Endothelial cell of umbilical vein (primary cell): ENCODE measurements around the gene RFC2. TPM values are rescaled to one million over a fixed set of nuclear protein-coding genes. Genes with fewer than 3 reads are reported as not detected.
A peak's percentile ranks its signal among the peaks of the same experiment; 100 is the strongest.

Experiments
- Bru-seq: library from RNA; stranded (reverse); fragments of 400-500 nt; gene quantifications from one replicate; lab custom pipeline; 2021; lab: Mats Ljungman, UMichigan
- BruChase-seq, 2 experiments: library from RNA; stranded (reverse); fragments of 400-500 nt; gene quantifications; one replicate each; lab custom pipeline; 2021; lab: Mats Ljungman, UMichigan
- BruUV-seq: library from RNA; stranded (reverse); fragments of 400-500 nt; replicated peaks from 2 replicates; lab custom pipeline; 2021; lab: Mats Ljungman, UMichigan
- CTCF ChIA-PET: fragments of 300-600, 350-600 bp; sonication (Branson Sonifier 250); formaldehyde crosslinking; loops from one replicate; lab custom pipeline; 2021; ENCODE audit warnings: antibody characterized with exemption, inconsistent platforms; lab: Charles Lee
- POLR2A ChIA-PET: fragments of 300-600, 350-600 bp; sonication (Branson Sonifier 250); formaldehyde crosslinking; loops from one replicate; lab custom pipeline; 2021; ENCODE audit warnings: antibody characterized with exemption, inconsistent platforms; lab: Charles Lee
- DNase-seq: peaks from one replicate; pipeline ENCODE4 v3.0.0-alpha.2; 2011; ENCODE audit warnings: low read depth, low spot score
- FAIRE-seq: peaks from 2 replicates; lab custom pipeline; 2011; peaks lifted over from hg19 to GRCh38; lab: Jason Lieb, UNC
- H2AFZ ChIP-seq: 2 replicates; pipeline ENCODE4 v1.6.0; 2012; ENCODE audit warnings: low read depth, low read length, control low read depth, inconsistent platforms
- H3K27ac ChIP-seq: 2 replicates; pipeline ENCODE4 v1.5.1; 2011; ENCODE audit warnings: low read depth, mild to moderate bottlenecking, control low read depth, low read length, moderate library complexity; ENCODE audit not compliant: insufficient read depth
- H3K27me3 ChIP-seq, 2 experiments: 2 replicates each; pipeline versions ENCODE4 v1.6.0 to v1.6.1; 2011; ENCODE audit warnings: low read length in 2 of 2, mixed read lengths in 1 of 2; ENCODE audit not compliant: control insufficient read depth in 2 of 2, insufficient read depth in 2 of 2
- H3K36me3 ChIP-seq, 2 experiments: 2 replicates in 1 of 2; 3 replicates in 1 of 2; pipeline ENCODE4 v1.5.1; 2011; ENCODE audit warnings: low read length in 2 of 2, mild to moderate bottlenecking in 1 of 2, moderate library complexity in 1 of 2; ENCODE audit not compliant: control insufficient read depth in 2 of 2, insufficient read depth in 2 of 2; ENCODE audit errors: extremely low read depth in 1 of 2
- H3K4me1 ChIP-seq: 3 replicates; pipeline ENCODE4 v1.5.1; 2011; ENCODE audit warnings: mild to moderate bottlenecking, low read length; ENCODE audit not compliant: control insufficient read depth, insufficient read depth; ENCODE audit errors: extremely low read depth
- H3K4me2 ChIP-seq: 2 replicates; pipeline ENCODE4 v1.6.1; 2011; ENCODE audit warnings: low read length, control low read depth, mixed read lengths; ENCODE audit not compliant: insufficient read depth
- H3K4me3 ChIP-seq, 3 experiments: fragments of 200-600 bp in 1 of 3; sonication (generic), shearing (Covaris generic) in 1 of 3; replicated peaks in 1 of 3; 2 replicates each; pipeline ENCODE4 v1.5.1; 2011 to 2016; ENCODE audit warnings: control low read depth in 3 of 3, low read length in 3 of 3, mild to moderate bottlenecking in 2 of 3, inconsistent platforms in 1 of 3, low read depth in 1 of 3, moderate library complexity in 1 of 3; ENCODE audit not compliant: insufficient read depth in 1 of 3
- H3K79me2 ChIP-seq: 2 replicates; pipeline ENCODE4 v1.6.0; 2012; ENCODE audit warnings: low read length, inconsistent platforms; ENCODE audit not compliant: control insufficient read depth, insufficient read depth
- H3K9ac ChIP-seq: replicated peaks from 2 replicates; pipeline ENCODE3; 2011; ENCODE audit warnings: low read length, control low read depth; ENCODE audit not compliant: insufficient read depth; ENCODE audit errors: extremely low read depth
- H3K9me1 ChIP-seq: replicated peaks from 3 replicates; pipeline ENCODE4 v1.6.0; 2011; ENCODE audit warnings: mild to moderate bottlenecking, low read length; ENCODE audit not compliant: control insufficient read depth, insufficient read depth; ENCODE audit errors: extremely low read depth
- H3K9me3 ChIP-seq: replicated peaks from 2 replicates; pipeline ENCODE4 v1.5.1; 2012; ENCODE audit warnings: low read length, inconsistent platforms; ENCODE audit not compliant: control insufficient read depth, insufficient read depth
- H4K20me1 ChIP-seq: replicated peaks from 2 replicates; pipeline ENCODE3; 2011; ENCODE audit warnings: mild to moderate bottlenecking, low read length; ENCODE audit not compliant: control insufficient read depth, insufficient read depth; ENCODE audit errors: extremely low read depth
- EZH2 ChIP-seq: IDR thresholded peaks from 2 replicates; pipeline ENCODE4 v1.6.1; 2012; ENCODE audit warnings: borderline replicate concordance, low read depth, mild to moderate bottlenecking, moderate library complexity, low read length, inconsistent platforms; ENCODE audit not compliant: severe bottlenecking
- POLR2A ChIP-seq: IDR thresholded peaks from 2 replicates; pipeline ENCODE4 v1.6.1; 2012; ENCODE audit warnings: low read depth, mild to moderate bottlenecking, control low read depth, low read length
- POLR2AphosphoS5 ChIP-seq: IDR thresholded peaks from 2 replicates; pipeline ENCODE4 v1.6.1; 2012; ENCODE audit warnings: low read depth, mild to moderate bottlenecking, control low read depth, low read length, moderate library complexity; ENCODE audit not compliant: insufficient read depth
- dilution Hi-C: fragments of 300-500 bp; cut with MboI; formaldehyde crosslinking; loops from one replicate; pipeline ENCODE4 v1.15.0; 2019; ENCODE audit warnings: low sequenced_read_pairs; ENCODE audit not compliant: extremely low pct_ligation_motif_present
- intact Hi-C: fragments of 100-400 bp; cut with micrococcal nuclease; formaldehyde crosslinking; loops from one replicate; pipeline ENCODE4 v1.10.0; 2022
- long read RNA-seq: library from polyadenylated mRNA; stranded (forward); transcript quantifications from one replicate; pipeline ENCODE4 v2.0.0, GENCODE V29; 2021
- polyA minus RNA-seq, 3 experiments: library from RNA; depleted of rRNA, polyadenylated mRNA; stranded (reverse); fragments of >200 nt; gene quantifications; 1 replicate in 1 of 3; 2 replicates in 2 of 3; pipeline ENCODE4 v1.2.3, GENCODE V29; 2011
- polyA plus RNA-seq, 4 experiments: library from polyadenylated mRNA; depleted of rRNA in 3 of 4; stranded (reverse) in 3 of 4; unstranded in 1 of 4; fragments of >200 nt; gene quantifications; 2 replicates each; pipeline versions ENCODE4 v1.2.1 to v1.2.3, GENCODE V29; 2011 to 2012; ENCODE audit warnings: missing spikeins in 1 of 4
- total RNA-seq: library from RNA; stranded (reverse); gene quantifications from 2 replicates; pipeline ENCODE4 v1.2.3, GENCODE V29; 2021
- TF ChIP-seq, protein P1 (sequence below), 2 donors: IDR thresholded peaks; 1 replicate in 1 of 2; 2 replicates in 1 of 2; pipeline ENCODE4 v1.5.1; 2011; ENCODE audit warnings: low read length in 2 of 2, mild to moderate bottlenecking in 2 of 2, moderate library complexity in 2 of 2, control low read depth in 1 of 2, inconsistent platforms in 1 of 2, low read depth in 1 of 2; ENCODE audit not compliant: insufficient read depth in 1 of 2; ENCODE audit errors: extremely low read depth in 1 of 2
- TF ChIP-seq, protein P2 (sequence below): IDR thresholded peaks from 2 replicates; pipeline ENCODE4 v1.6.1; 2011; ENCODE audit not compliant: insufficient read depth, insufficient read length

Gene RFC2
- 40.0 and 44.3 TPM in 2 replicates for total RNA-seq
- polyA plus RNA-seq = 17.8 and 24.4 TPM in 2 replicates
- polyA plus RNA-seq (2011; cell fraction: cytosol; rRNA removed) = 29.2 and 35.4 TPM in 2 replicates
- 17.6 and 18.0 TPM in 2 replicates for polyA plus RNA-seq (2011; cell fraction: nucleus; rRNA removed)
- polyA plus RNA-seq (2012) = 20.6 and 30.8 TPM in 2 replicates
- 32.7 and 46.1 TPM in 2 replicates for polyA minus RNA-seq
- 52.8 TPM for polyA minus RNA-seq (2011; cell fraction: cytosol; rRNA and poly(A)+ RNA removed)
- 8.2 and 13.6 TPM in 2 replicates for polyA minus RNA-seq (2011; cell fraction: nucleus; rRNA and poly(A)+ RNA removed)
- Bru-seq, nascent RNA = percentile 71 among the genes with signal in this experiment
- percentile 64 among the genes with signal in this experiment for BruChase-seq, experiment 1, labeled RNA remaining after a 6-hour chase
- BruChase-seq, experiment 2, labeled RNA remaining after a 2-hour chase = percentile 65 among the genes with signal in this experiment
- long read RNA-seq, transcript RFC2-202 (10 exons, 1,576 nt) = minor isoform, 14 of 234 reads
- long read RNA-seq, transcript RFC2-201 (11 exons, 1,695 nt) = major isoform, 182 of 234 reads
- long read RNA-seq, partial matches to known transcripts = 4 of 234 reads
- long read RNA-seq, other reads (novel, unspliced or antisense) = 33 of 234 reads

DNA sequence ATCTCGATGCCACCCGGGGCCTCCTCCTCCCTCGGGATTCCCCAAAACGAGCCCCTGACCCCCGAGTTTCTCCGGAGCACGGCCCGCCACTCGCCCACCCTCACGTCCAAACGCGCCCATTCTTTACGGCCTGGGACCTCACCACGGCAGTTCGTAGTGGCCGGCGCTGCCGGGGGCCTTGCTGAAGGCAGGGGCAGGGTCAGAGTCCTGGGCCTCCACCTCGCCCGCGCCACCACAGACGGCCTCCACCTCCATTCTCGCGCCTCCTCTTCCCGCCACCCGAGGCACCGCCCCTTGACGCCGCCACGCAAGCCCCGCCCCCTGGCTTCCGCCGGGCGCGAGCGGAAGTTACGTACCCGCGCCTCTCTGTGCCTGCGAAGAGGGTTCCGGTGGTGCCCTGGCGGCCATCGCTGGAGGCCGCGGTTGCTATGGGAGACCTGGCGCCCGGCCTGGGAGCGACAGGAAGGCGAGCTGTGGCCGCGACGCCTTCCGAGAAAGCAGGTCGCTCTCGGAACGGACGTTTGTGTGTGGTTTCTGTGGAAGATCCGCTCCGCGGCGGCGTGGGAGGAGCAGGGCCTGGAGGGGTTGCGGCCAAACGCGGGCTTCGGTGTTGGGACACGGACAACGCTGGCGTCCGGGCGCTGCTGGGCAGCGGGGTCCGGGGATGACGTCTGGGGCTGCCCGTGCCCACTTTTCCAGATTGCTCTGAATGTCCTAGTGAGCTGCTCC is at the start of gene RFC2:
Gene RFC2, minus strand, starts transcription at position 271 of the 729 bp plus-strand sequence. Its CDS starts 16 bp downstream, at position 255.
- TF ChIP-seq POLR2AphosphoS5 (peak; percentile 53), POLR2A (peak; percentile 38), EZH2 (no peak)
- TF ChIP-seq, protein P1, sequence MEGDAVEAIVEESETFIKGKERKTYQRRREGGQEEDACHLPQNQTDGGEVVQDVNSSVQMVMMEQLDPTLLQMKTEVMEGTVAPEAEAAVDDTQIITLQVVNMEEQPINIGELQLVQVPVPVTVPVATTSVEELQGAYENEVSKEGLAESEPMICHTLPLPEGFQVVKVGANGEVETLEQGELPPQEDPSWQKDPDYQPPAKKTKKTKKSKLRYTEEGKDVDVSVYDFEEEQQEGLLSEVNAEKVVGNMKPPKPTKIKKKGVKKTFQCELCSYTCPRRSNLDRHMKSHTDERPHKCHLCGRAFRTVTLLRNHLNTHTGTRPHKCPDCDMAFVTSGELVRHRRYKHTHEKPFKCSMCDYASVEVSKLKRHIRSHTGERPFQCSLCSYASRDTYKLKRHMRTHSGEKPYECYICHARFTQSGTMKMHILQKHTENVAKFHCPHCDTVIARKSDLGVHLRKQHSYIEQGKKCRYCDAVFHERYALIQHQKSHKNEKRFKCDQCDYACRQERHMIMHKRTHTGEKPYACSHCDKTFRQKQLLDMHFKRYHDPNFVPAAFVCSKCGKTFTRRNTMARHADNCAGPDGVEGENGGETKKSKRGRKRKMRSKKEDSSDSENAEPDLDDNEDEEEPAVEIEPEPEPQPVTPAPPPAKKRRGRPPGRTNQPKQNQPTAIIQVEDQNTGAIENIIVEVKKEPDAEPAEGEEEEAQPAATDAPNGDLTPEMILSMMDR (IDR thresholded peaks at IDR 0.05; ENCODE audit: extremely low read depth in 1 of 2, insufficient read depth in 1 of 2, low read depth in 1 of 2, low read length in 2 of 2) = peak in 1 of 2 donors; percentile 28
- TF ChIP-seq, protein P2, sequence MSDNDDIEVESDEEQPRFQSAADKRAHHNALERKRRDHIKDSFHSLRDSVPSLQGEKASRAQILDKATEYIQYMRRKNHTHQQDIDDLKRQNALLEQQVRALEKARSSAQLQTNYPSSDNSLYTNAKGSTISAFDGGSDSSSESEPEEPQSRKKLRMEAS = peak; percentile 24
- TSS peak; percentile 84 for BruUV-seq
- Histone ChIP-seq H3K27me3 (no peaks in the 10 kb centered on the region), H3K9ac (peak within 1 kb of the TSS; percentile 96), H3K4me1 (peaks cover 22% of the 10 kb centered on the region), H3K4me3 (peak within 1 kb of the TSS; percentile 75 to 89 (median 78)), H3K9me3 (no peaks in the 10 kb centered on the region), H3K4me2 (peak within 1 kb of the TSS; percentile 94), H3K9me1 (no peaks in the 10 kb centered on the region), H3K27ac (peak within 1 kb of the TSS; percentile 79), H2AFZ (peak within 1 kb of the TSS; percentile 99), H3K36me3 (peaks cover 4% of the 10 kb centered on the region in 2 experiments), H4K20me1 (no peaks in the 10 kb centered on the region), H3K79me2 (peaks cover 15% of the 10 kb centered on the region)
- FAIRE-seq (peak; percentile 93), DNase-seq (peak; percentile 98)
- dilution Hi-C loops = no loop called here
- POLR2A ChIA-PET = interaction anchor here (0.6 to 1.2 kb wide), 2 partner anchors 11 to 25 kb away, joined by 4 to 7 read pairs; no protein-coding TSS in a partner anchor
- CTCF ChIA-PET = interaction anchor here (0.7 to 1.9 kb wide), 6 partner anchors 14 to 147 kb away, joined by 3 to 13 read pairs (median 4); no protein-coding TSS in a partner anchor
- intact Hi-C loops = loop anchor here (1.0 to 5.0 kb wide), 5 partner anchors 18 to 139 kb away; partner anchors contain the start of gene CLIP2
